Measurements from ENCODE around the gene CDH23. TPM values are rescaled to one million over a fixed set of nuclear protein-coding genes. Genes with fewer than 3 reads are reported as not detected.
"Not testable (repeated sequence)": the region's sequence is repeated elsewhere in the genome, so short reads cannot be mapped to it uniquely, and the experiment has no call there.

Gene CDH23
- 1 to 10 TPM; 1.6 TPM for total RNA-seq

- no peak for DNase-seq
- peak within 1 kb of the TSS; percentile 45 for H3K4me3 Mint-ChIP-seq
- H3K36me3 Mint-ChIP-seq (ENCODE audit: low read depth) = no peaks in the 10 kb centered on the region
- peaks cover 52% of the 10 kb centered on the region for H3K27me3 Mint-ChIP-seq (ENCODE audit: low read depth)
- CTCF ChIA-PET = interaction anchor here (1.3 to 5.1 kb wide), 9 partner anchors 12 to 415 kb away, joined by 3 to 40 read pairs (median 5); no protein-coding TSS in a partner anchor
- no peak within 1 kb of the TSS for H3K27ac Mint-ChIP-seq
- H3K4me1 Mint-ChIP-seq (ENCODE audit: low read depth) = peaks cover 2% of the 10 kb centered on the region
- intact Hi-C loops (cut with micrococcal nuclease) = loop anchor here (1.0 to 5.0 kb wide), 5 partner anchors 173 to 500 kb away; no protein-coding TSS in a partner anchor
- H3K9me3 Mint-ChIP-seq = no peaks in the 10 kb centered on the region
Observed at GRCh38 chr10:71396711-71397295, at the start of gene CDH23. Gene CDH23, plus strand, starts transcription at chr10:71396920. Its CDS starts 42,912 bp downstream, at chr10:71439832.

DNA sequence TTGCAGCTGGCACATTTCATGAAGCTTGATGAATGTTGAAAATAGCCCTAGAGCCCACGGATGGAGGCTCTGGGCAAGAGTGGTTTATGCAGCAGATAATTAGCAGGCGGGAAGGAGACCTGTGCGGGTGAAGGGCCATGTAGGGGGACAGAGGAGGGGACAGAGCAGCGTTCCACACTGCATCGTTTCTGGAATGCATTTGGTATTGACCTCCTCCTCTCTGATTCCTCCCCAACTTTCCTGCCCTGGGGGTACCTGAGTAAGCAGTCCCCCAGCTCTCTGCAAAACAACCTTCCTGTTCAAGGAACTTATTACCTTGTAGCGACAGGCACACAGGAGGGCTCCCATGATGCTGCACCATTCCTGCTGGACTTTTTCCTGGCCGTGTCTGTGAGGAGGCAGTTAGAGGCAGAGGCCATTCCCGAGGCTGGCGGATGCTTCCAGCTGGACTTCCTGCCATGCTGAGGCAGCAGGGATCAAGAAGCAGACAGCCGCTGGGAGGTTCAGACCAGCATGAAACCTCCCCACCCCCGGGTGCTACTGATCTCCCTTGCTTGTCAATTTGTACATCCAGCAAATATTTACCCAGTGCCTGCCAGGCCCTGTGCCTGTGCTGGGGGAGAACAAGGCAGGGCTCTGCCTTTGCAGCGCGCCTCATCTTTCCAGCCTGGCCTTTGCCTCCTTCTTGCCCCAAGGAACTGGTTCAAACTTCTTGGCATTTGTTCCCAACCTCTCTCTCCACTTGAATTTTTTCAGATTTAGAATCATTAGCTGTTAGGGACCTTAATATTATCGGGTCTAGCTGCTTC lies 48.9 kb upstream of the CDH23 start:
- no peaks in the 10 kb centered on the region for H3K4me1 Mint-ChIP-seq (ENCODE audit: low read depth)
- CTCF ChIA-PET = interaction anchor here (1.5 kb wide), 1 partner anchor 48 kb away, joined by 3 read pairs; no protein-coding TSS in a partner anchor
- no peaks in the 10 kb centered on the region for H3K27me3 Mint-ChIP-seq (ENCODE audit: low read depth)
- H3K27ac Mint-ChIP-seq = no peak overlapping the region
- no peaks in the 10 kb centered on the region for H3K9me3 Mint-ChIP-seq
- H3K36me3 Mint-ChIP-seq (ENCODE audit: low read depth) = no peaks in the 10 kb centered on the region
- H3K4me3 Mint-ChIP-seq = no peak overlapping the region
- DNase-seq = no peak
- intact Hi-C loops (cut with micrococcal nuclease) = no loop called here

DNA sequence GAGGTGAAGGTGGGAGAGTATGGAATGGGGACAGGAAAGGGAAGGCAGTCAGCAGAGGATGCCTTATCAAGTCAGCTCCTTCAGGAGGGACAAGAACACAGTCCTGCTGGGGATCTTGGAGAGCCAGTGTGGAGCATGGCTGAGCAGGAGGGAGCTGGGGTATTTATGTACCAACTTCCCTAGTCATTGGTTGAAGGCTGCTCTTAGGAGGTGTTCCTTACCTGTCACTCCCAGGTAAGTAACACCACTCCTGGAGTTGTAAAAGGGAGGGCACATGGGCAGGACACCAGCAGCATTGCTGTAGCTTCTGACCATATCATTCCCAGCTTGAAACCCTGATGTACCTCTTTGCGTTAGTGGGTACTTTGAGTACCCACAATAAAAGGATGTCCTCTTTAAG lies 47.9 kb upstream of the CDH23 start:
- Mint-ChIP-seq H3K36me3 (ENCODE audit: low read depth) (no peaks in the 10 kb centered on the region), H3K4me1 (ENCODE audit: low read depth) (no peaks in the 10 kb centered on the region), H3K9me3 (no peaks in the 10 kb centered on the region), H3K4me3 (no peak overlapping the region), H3K27me3 (ENCODE audit: low read depth) (no peaks in the 10 kb centered on the region), H3K27ac (no peak overlapping the region)
- DNase-seq = no peak
- intact Hi-C loops (cut with micrococcal nuclease) = no loop called here
- CTCF ChIA-PET = no interaction called here

DNA sequence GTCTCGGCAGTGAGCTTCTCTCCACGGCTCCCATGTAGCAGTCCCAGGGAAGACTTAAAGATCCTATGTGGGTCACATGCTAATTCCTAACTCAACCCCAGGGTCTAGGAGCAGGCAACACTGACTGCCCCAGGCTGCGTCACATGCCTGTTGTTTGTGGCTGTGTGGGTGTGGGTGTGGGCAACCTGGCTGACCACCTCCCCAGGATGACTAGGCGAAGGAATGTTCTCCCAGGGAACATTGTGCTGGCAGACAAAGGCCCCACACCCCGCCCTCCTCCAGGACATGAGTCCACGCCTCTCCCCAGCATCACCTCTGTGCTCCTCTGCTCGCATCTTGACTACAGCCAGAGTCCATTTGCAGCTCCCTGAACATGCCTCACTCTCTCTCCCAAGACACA lies 47.3 kb upstream of the CDH23 start:
- H3K27ac Mint-ChIP-seq = no peak overlapping the region
- intact Hi-C loops (cut with micrococcal nuclease) = no loop called here
- no peaks in the 10 kb centered on the region for H3K27me3 Mint-ChIP-seq (ENCODE audit: low read depth)
- CTCF ChIA-PET = no interaction called here
- no peak overlapping the region for H3K4me3 Mint-ChIP-seq
- no peaks in the 10 kb centered on the region for H3K9me3 Mint-ChIP-seq
- H3K4me1 Mint-ChIP-seq (ENCODE audit: low read depth) = no peaks in the 10 kb centered on the region
- no peak for DNase-seq
- H3K36me3 Mint-ChIP-seq (ENCODE audit: low read depth) = no peaks in the 10 kb centered on the region

DNA sequence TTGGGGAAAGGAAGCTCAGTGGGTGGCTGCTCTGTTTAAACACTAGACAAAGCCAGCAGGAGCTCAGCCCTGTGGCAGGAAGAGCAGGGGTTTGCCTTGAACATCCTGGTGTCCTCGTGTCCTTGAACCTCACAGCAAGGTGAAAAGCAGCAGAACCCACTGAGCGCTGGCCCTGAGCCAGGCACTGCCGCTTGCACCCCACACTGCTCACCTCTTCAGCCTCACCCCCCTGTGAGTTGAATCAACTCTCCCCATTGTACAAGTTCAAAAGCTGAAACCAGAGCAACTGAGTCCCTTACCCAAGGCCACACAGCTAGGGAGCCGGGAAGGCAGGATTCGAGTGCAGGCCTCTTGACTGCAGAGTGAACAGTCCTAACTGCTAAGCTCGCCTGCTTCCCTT lies 45.6 kb upstream of the CDH23 start:
- Mint-ChIP-seq H3K9me3 (no peaks in the 10 kb centered on the region), H3K4me1 (ENCODE audit: low read depth) (no peaks in the 10 kb centered on the region), H3K36me3 (ENCODE audit: low read depth) (no peaks in the 10 kb centered on the region), H3K27ac (no peak overlapping the region), H3K4me3 (no peak overlapping the region), H3K27me3 (ENCODE audit: low read depth) (no peaks in the 10 kb centered on the region)
- CTCF ChIA-PET = interaction anchor here (0.7 to 1.0 kb wide), 2 partner anchors 16 to 253 kb away, joined by 3 read pairs; no protein-coding TSS in a partner anchor
- no peak for DNase-seq
- intact Hi-C loops (cut with micrococcal nuclease) = no loop called here

GRCh38 chr10:71351628-71352319 lies 44.9 kb upstream of the CDH23 start:
- Mint-ChIP-seq H3K4me3 (no peak overlapping the region), H3K4me1 (ENCODE audit: low read depth) (no peaks in the 10 kb centered on the region), H3K9me3 (no peaks in the 10 kb centered on the region), H3K36me3 (ENCODE audit: low read depth) (no peaks in the 10 kb centered on the region), H3K27ac (no peak overlapping the region), H3K27me3 (ENCODE audit: low read depth) (no peaks in the 10 kb centered on the region)
- intact Hi-C loops (cut with micrococcal nuclease) = no loop called here
- CTCF ChIA-PET = interaction anchor here (0.5 to 0.7 kb wide), 2 partner anchors 253 to 258 kb away, joined by 3 to 4 read pairs; no protein-coding TSS in a partner anchor
- no peak for DNase-seq

GRCh38 chr10:71353639-71354038 lies 43.1 kb upstream of the CDH23 start:
- intact Hi-C loops (cut with micrococcal nuclease) = no loop called here
- Mint-ChIP-seq H3K9me3 (no peaks in the 10 kb centered on the region), H3K4me3 (no peak overlapping the region), H3K36me3 (ENCODE audit: low read depth) (no peaks in the 10 kb centered on the region), H3K27ac (no peak overlapping the region), H3K27me3 (ENCODE audit: low read depth) (no peaks in the 10 kb centered on the region), H3K4me1 (ENCODE audit: low read depth) (no peaks in the 10 kb centered on the region)
- CTCF ChIA-PET = no interaction called here
- no peak for DNase-seq

DNA sequence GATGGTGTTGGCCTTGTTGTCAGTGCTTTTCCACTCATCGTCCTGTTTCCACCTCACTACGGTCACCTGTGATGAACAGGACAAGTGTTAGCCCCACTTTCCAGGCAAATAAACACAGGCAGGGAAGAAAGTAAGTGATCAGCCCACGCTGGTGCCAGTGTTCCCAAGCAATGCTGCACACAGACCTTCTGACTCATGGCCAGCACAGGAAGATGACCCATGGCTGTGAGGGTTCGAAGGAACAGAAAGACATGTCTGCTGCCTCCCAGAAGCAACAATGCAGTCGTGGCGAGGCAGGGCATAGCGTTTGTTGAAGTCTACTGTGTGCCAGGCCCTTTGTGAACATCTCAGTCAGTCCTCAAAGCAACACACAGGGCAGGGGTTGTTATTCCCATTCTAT lies 41.9 kb upstream of the CDH23 start:
- intact Hi-C loops (cut with micrococcal nuclease) = no loop called here
- no peak overlapping the region for H3K4me3 Mint-ChIP-seq
- no peaks in the 10 kb centered on the region for H3K27me3 Mint-ChIP-seq (ENCODE audit: low read depth)
- no peak for DNase-seq
- no peaks in the 10 kb centered on the region for H3K9me3 Mint-ChIP-seq
- H3K4me1 Mint-ChIP-seq (ENCODE audit: low read depth) = no peaks in the 10 kb centered on the region
- peaks cover 1% of the 10 kb centered on the region for H3K36me3 Mint-ChIP-seq (ENCODE audit: low read depth)
- H3K27ac Mint-ChIP-seq = no peak overlapping the region
- CTCF ChIA-PET = no interaction called here

- Mint-ChIP-seq H3K36me3 (ENCODE audit: low read depth) (peaks cover 1% of the 10 kb centered on the region), H3K27ac (no peak overlapping the region), H3K4me3 (no peak overlapping the region), H3K9me3 (no peaks in the 10 kb centered on the region), H3K4me1 (ENCODE audit: low read depth) (no peaks in the 10 kb centered on the region), H3K27me3 (ENCODE audit: low read depth) (no peaks in the 10 kb centered on the region)
- CTCF ChIA-PET = no interaction called here
- DNase-seq = no peak
- intact Hi-C loops (cut with micrococcal nuclease) = no loop called here
Observed at GRCh38 chr10:71355886-71356285, 40.8 kb upstream of the CDH23 start.

DNA sequence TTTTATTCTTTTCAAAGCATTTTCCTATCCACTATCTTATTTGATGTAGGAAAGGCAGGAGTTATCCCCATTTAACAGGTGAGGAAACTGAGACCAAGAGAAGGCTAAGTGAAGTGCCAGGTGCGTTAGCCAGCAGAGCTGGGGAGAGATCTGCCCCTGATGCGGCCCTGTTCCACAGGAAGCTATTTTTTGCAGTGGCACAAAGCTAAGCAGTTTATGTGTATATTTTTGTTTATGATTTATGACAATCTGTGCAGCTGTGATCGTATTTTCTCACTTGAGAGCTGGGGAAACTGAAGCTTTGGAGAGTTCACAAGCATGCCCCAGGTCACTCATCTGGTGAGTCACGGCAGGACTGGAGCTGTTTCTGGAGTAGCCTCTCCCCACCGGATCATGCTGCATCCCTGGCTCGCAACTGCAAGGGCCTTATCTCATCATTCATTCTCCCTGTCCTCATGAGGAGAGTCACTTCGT lies 38.9 kb upstream of the CDH23 start:
- peaks cover 6% of the 10 kb centered on the region for H3K36me3 Mint-ChIP-seq (ENCODE audit: low read depth)

DNA sequence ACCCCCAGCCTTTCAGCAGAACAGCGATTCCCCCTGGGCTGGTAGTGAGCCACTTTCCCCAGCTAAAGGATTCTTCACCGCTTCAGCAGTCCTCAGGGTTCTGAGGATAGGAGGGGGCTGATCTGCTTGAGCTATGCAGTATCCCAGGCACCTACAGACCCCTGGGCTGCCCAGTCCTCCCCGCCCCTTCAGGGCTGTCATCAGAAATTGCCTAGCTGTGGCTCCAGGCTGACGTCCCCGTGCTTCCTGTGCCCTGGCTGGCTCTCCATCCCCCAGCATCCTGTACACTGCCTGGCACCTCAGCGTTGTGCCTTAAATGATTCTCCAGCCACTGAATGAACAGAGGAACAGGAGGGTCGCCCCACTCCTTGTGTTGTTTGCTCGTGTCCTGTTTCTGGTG lies 38.4 kb upstream of the CDH23 start:
- CTCF ChIA-PET = no interaction called here
- Mint-ChIP-seq H3K9me3 (no peaks in the 10 kb centered on the region), H3K27ac (no peak overlapping the region), H3K27me3 (ENCODE audit: low read depth) (no peaks in the 10 kb centered on the region), H3K4me3 (no peak overlapping the region), H3K4me1 (ENCODE audit: low read depth) (no peaks in the 10 kb centered on the region), H3K36me3 (ENCODE audit: low read depth) (peaks cover 6% of the 10 kb centered on the region)
- no peak for DNase-seq
- intact Hi-C loops (cut with micrococcal nuclease) = no loop called here

More for the DNA sequence above, 38.9 kb upstream of the CDH23 start:
- H3K27ac Mint-ChIP-seq = no peak overlapping the region
- intact Hi-C loops (cut with micrococcal nuclease) = no loop called here
- no peaks in the 10 kb centered on the region for H3K9me3 Mint-ChIP-seq
- no peaks in the 10 kb centered on the region for H3K4me1 Mint-ChIP-seq (ENCODE audit: low read depth)
- H3K27me3 Mint-ChIP-seq (ENCODE audit: low read depth) = no peaks in the 10 kb centered on the region
- CTCF ChIA-PET = no interaction called here
- no peak for DNase-seq
- H3K4me3 Mint-ChIP-seq = no peak overlapping the region

DNA sequence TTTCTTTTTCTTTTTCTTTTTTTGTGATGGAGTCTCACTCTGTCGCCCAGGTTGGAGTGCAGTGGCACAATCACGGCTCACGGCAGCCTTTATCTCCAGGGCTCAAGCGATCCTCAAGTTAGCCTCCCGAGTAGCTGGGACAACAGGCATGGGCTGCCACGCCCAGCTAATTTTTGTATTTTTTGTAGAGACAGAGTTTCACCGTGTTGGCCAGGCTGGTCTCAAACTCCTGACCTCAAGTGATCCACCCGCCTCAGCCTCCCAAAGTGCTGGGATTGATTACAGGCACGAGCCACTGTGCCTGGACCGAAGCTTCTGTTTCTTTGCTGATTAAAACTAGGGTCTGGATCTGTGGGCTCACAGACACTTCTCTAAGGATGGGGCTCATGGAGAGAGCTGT lies 37.8 kb upstream of the CDH23 start:
- intact Hi-C loops (cut with micrococcal nuclease) = loop anchor here (1.0 kb wide), 1 partner anchor 351 kb away; no protein-coding TSS in a partner anchor
- not testable (repeated sequence) for DNase-seq; H3K27me3 Mint-ChIP-seq (ENCODE audit: low read depth); H3K4me3 Mint-ChIP-seq; H3K9me3 Mint-ChIP-seq; H3K27ac Mint-ChIP-seq; H3K36me3 Mint-ChIP-seq (ENCODE audit: low read depth); H3K4me1 Mint-ChIP-seq (ENCODE audit: low read depth)
- CTCF ChIA-PET = interaction anchor here (1.1 kb wide), 1 partner anchor 211 kb away, joined by 5 read pairs; no protein-coding TSS in a partner anchor
